ENCODE results near the gene GRK5. TPM values are rescaled to one million over a fixed set of nuclear protein-coding genes. Genes with fewer than 3 reads are reported as not detected.

GRK5 gene
- total RNA-seq, 1 experiment from 2014 or later: 58.2 TPM

DNA sequence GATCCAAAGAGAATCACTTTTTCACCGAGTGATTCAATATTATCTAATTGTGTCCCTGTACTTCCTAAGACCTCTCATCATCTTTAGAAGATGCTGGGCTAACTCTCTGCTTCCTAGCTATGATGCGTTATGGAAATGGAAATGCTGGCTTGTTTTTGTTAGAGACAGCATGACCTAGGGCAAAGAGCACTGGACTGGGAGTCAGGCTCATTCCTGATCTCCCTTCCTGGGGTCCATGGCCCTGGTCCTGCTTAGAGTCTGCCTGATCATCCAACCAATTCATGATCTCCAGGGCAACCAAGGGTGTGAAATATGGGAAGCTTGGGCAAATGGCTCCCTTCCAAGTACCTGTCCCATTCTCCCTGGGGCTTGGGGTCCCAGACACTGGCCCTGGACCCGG, 198.8 kb downstream of the GRK5 start:
- Histone ChIP-seq H3K36me3 (ENCODE audit: insufficient read depth, low read length, poor library complexity, severe bottlenecking) (peaks cover 2% of the 10 kb centered on the region), H3K4me3 (ENCODE audit: low read depth, low read length, poor library complexity, severe bottlenecking) (no peak overlapping the region), H3K27me3 (replicated peaks; ENCODE audit: insufficient read depth, low read depth, low read length, poor library complexity) (no peaks in the 10 kb centered on the region), H3K27ac (ENCODE audit: low read depth, low read length, poor library complexity, severe bottlenecking) (no peak overlapping the region), H3K4me1 (ENCODE audit: insufficient read depth, low read length, poor library complexity, severe bottlenecking) (no peaks in the 10 kb centered on the region), H3K9me3 (ENCODE audit: low read depth, low read length, poor library complexity, severe bottlenecking) (no peaks in the 10 kb centered on the region)
- no peak for DNase-seq (ENCODE audit: low spot score)
- ChIA-PET CTCF (no interaction called here), POLR2A (ENCODE audit: low non-redundant PET) (interaction anchor here (0.5 kb wide), 1 partner anchor 195 kb away, joined by 3 read pairs; no protein-coding TSS in a partner anchor)
- no peak for TF ChIP-seq EZH2 (IDR thresholded peaks at IDR 0.05; ENCODE audit: borderline replicate concordance, low read depth, low read length, poor library complexity, severe bottlenecking)
- TF ChIP-seq, protein P1, sequence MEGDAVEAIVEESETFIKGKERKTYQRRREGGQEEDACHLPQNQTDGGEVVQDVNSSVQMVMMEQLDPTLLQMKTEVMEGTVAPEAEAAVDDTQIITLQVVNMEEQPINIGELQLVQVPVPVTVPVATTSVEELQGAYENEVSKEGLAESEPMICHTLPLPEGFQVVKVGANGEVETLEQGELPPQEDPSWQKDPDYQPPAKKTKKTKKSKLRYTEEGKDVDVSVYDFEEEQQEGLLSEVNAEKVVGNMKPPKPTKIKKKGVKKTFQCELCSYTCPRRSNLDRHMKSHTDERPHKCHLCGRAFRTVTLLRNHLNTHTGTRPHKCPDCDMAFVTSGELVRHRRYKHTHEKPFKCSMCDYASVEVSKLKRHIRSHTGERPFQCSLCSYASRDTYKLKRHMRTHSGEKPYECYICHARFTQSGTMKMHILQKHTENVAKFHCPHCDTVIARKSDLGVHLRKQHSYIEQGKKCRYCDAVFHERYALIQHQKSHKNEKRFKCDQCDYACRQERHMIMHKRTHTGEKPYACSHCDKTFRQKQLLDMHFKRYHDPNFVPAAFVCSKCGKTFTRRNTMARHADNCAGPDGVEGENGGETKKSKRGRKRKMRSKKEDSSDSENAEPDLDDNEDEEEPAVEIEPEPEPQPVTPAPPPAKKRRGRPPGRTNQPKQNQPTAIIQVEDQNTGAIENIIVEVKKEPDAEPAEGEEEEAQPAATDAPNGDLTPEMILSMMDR (conservative IDR thresholded peaks at IDR 0.05; ENCODE audit: low read depth, low read length): no peak
- intact Hi-C loops (cut with micrococcal nuclease; ENCODE audit: unreplicated experiment): no loop called here
- BruUV-seq (replicated peaks): no TSS peak

GRCh38 chr10:119406601-119407253, 199.4 kb downstream of the GRK5 start:
- BruUV-seq (replicated peaks): no TSS peak
- Histone ChIP-seq H3K36me3 (ENCODE audit: insufficient read depth, low read length, poor library complexity, severe bottlenecking) (peaks cover 2% of the 10 kb centered on the region), H3K9me3 (ENCODE audit: low read depth, low read length, poor library complexity, severe bottlenecking) (no peaks in the 10 kb centered on the region), H3K27me3 (replicated peaks; ENCODE audit: insufficient read depth, low read depth, low read length, poor library complexity) (no peaks in the 10 kb centered on the region), H3K27ac (ENCODE audit: low read depth, low read length, poor library complexity, severe bottlenecking) (no peak overlapping the region), H3K4me3 (ENCODE audit: low read depth, low read length, poor library complexity, severe bottlenecking) (no peak overlapping the region), H3K4me1 (ENCODE audit: insufficient read depth, low read length, poor library complexity, severe bottlenecking) (no peaks in the 10 kb centered on the region)
- ChIA-PET POLR2A (ENCODE audit: low non-redundant PET) (no interaction called here), CTCF (no interaction called here)
- DNase-seq (ENCODE audit: low spot score): no peak
- intact Hi-C loops (cut with micrococcal nuclease; ENCODE audit: unreplicated experiment): no loop called here
- TF ChIP-seq EZH2 (IDR thresholded peaks at IDR 0.05; ENCODE audit: borderline replicate concordance, low read depth, low read length, poor library complexity, severe bottlenecking): no peak
- TF ChIP-seq, protein P1 (conservative IDR thresholded peaks at IDR 0.05; ENCODE audit: low read depth, low read length): no peak

GRCh38 chr10:119407254-119407777, 199.9 kb downstream of the GRK5 start:
- no peaks in the 10 kb centered on the region for H3K4me1 ChIP-seq (ENCODE audit: insufficient read depth, low read length, poor library complexity, severe bottlenecking)
- no peak overlapping the region for H3K4me3 ChIP-seq (ENCODE audit: low read depth, low read length, poor library complexity, severe bottlenecking)
- no peaks in the 10 kb centered on the region for H3K27me3 ChIP-seq (replicated peaks; ENCODE audit: insufficient read depth, low read depth, low read length, poor library complexity)
- intact Hi-C loops (cut with micrococcal nuclease; ENCODE audit: unreplicated experiment): no loop called here
- peaks cover 2% of the 10 kb centered on the region for H3K36me3 ChIP-seq (ENCODE audit: insufficient read depth, low read length, poor library complexity, severe bottlenecking)
- H3K9me3 ChIP-seq (ENCODE audit: low read depth, low read length, poor library complexity, severe bottlenecking): no peaks in the 10 kb centered on the region
- TF ChIP-seq, protein P1 (conservative IDR thresholded peaks at IDR 0.05; ENCODE audit: low read depth, low read length): no peak
- no peak for TF ChIP-seq EZH2 (IDR thresholded peaks at IDR 0.05; ENCODE audit: borderline replicate concordance, low read depth, low read length, poor library complexity, severe bottlenecking)
- H3K27ac ChIP-seq (ENCODE audit: low read depth, low read length, poor library complexity, severe bottlenecking): no peak overlapping the region
- no peak for DNase-seq (ENCODE audit: low spot score)
- POLR2A ChIA-PET (ENCODE audit: low non-redundant PET): no interaction called here
- no TSS peak for BruUV-seq (replicated peaks)
- CTCF ChIA-PET: no interaction called here
